ENCODE results near the gene EVI5L. TPM values are rescaled to one million over a fixed set of nuclear protein-coding genes. Genes with fewer than 3 reads are reported as not detected.
"Not testable (repeated sequence)": the region's sequence is repeated elsewhere in the genome, so short reads cannot be mapped to it uniquely, and the experiment has no call there.

The EVI5L gene
- total and polyA plus RNA-seq, 7 experiments from 2014 or later = 2.5 to 12.2 (median 8.3) TPM

DNA sequence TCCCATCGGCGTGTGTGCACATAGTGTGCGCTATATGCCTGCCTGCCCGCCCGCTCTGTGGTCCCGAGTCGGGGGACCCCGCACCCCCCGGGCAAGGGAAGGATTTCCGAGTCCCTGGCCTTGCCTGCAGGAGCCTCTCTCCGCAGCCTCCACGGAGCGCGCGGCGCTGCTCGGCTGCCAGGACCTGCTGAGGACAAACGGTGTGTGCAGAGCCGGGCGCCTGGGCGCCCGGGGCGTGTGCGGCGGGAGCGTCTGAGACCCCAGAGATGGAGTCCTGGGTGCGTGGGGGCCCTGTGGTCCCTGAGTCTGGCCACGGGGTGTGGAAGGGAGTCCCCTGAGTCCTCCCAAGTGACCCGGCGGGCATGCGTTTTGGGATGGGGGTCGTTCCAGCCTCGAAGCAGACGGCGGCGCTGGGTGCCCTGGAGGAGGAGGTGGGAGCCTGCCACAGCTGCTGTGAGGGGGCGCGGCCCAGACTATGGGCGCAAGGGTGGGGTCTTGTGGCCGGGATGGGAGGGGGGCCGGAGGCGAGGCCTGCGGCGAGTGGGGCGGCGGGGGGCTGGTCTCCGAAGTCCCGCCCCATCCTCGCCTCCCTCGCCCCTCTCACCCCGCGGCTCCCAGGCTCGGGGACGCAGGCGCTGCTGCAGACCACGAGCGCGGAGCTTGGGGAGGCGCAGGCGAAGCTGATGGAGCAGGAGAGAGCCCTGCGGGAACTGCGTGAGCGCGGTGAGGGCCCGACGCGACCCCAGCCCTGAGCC is 41.7 kb upstream of the EVI5L start:
- Histone ChIP-seq H3K4me1 (ENCODE audit: control insufficient read depth in 2 of 2, insufficient read depth in 2 of 2, low read length in 2 of 2) (peaks cover 0 to 12% of the 10 kb centered on the region in 2 donors), H3K4me3 (ENCODE audit: low read length) (no peak overlapping the region), H3K9me3 (ENCODE audit: control insufficient read depth in 2 of 3, low read length in 3 of 3) (no peaks in the 10 kb centered on the region), H3K27me3 (ENCODE audit: control insufficient read depth in 2 of 2, insufficient read depth in 2 of 2, low read length in 2 of 2) (peaks cover 3 to 5% of the 10 kb centered on the region in 2 donors), H3K36me3 (ENCODE audit: control insufficient read depth in 2 of 3, insufficient read depth in 3 of 3, low read length in 3 of 3) (no peaks in the 10 kb centered on the region), H3K27ac (ENCODE audit: low read depth, low read length) (no peak overlapping the region)
- Mint-ChIP-seq H3K27me3 (peaks cover 9 to 59% (median 27%) of the 10 kb centered on the region in 5 donors), H3K4me3 (peak overlapping the region in 6 of 10 donors; percentile 12 to 84 (median 68)), H3K27ac (no peak overlapping the region), H3K9me3 (peaks cover 0 to 12% (median 1%) of the 10 kb centered on the region in 11 donors), H3K36me3 (no peaks in the 10 kb centered on the region), H3K4me1 (peaks cover 0 to 18% (median 11%) of the 10 kb centered on the region in 7 donors)
- CTCF ChIA-PET = no interaction called here
- DNase-seq = peak in 1 of 9 donors; percentile 22
- intact Hi-C loops (cut with micrococcal nuclease) = no loop called here
- ATAC-seq = no peak
- POLR2A ChIA-PET = interaction anchor here (0.6 kb wide), 1 partner anchor 530 kb away, joined by 3 read pairs; no protein-coding TSS in a partner anchor

DNA sequence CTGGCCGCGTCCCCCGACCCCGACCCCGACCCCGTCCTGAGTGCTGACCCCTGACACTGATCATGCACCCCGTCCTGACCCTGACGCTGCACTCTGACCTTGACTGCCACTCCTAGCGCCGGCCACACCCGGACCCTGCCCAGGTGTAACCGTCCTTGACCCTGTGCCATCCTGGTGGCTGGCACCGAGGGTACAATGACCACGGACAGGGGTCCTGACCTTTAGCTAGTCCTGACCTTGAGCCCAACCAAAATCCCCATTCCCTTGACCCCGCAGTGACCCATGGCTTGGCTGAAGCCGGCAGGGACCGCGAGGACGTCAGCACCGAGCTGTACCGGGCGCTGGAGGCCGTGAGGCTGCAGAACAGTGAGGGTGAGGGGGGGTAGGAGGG is 41.1 kb upstream of the EVI5L start:
- Mint-ChIP-seq H3K4me1 (peaks cover 0 to 18% (median 11%) of the 10 kb centered on the region in 7 donors), H3K27me3 (peaks cover 6 to 54% (median 24%) of the 10 kb centered on the region in 5 donors), H3K9me3 (peaks cover 0 to 10% (median 0%) of the 10 kb centered on the region in 11 donors), H3K27ac (no peak overlapping the region), H3K36me3 (no peaks in the 10 kb centered on the region), H3K4me3 (peak overlapping the region in 8 of 10 donors; percentile 25 to 87 (median 68))
- ChIA-PET POLR2A (interaction anchor here (0.6 kb wide), 1 partner anchor 332 kb away, joined by 3 read pairs; no protein-coding TSS in a partner anchor), CTCF (no interaction called here)
- Histone ChIP-seq H3K4me3 (ENCODE audit: low read length) (peak overlapping the region; percentile 44), H3K4me1 (ENCODE audit: control insufficient read depth in 2 of 2, insufficient read depth in 2 of 2, low read length in 2 of 2) (peaks cover 0 to 12% of the 10 kb centered on the region in 2 donors), H3K27me3 (ENCODE audit: control insufficient read depth in 2 of 2, insufficient read depth in 2 of 2, low read length in 2 of 2) (peaks cover 3 to 5% of the 10 kb centered on the region in 2 donors), H3K27ac (ENCODE audit: low read depth, low read length) (no peak overlapping the region), H3K9me3 (ENCODE audit: control insufficient read depth in 2 of 3, low read length in 3 of 3) (no peaks in the 10 kb centered on the region), H3K36me3 (ENCODE audit: control insufficient read depth in 2 of 3, insufficient read depth in 3 of 3, low read length in 3 of 3) (no peaks in the 10 kb centered on the region)
- intact Hi-C loops (cut with micrococcal nuclease) = no loop called here
- no peak for ATAC-seq
- no peak for DNase-seq

DNA sequence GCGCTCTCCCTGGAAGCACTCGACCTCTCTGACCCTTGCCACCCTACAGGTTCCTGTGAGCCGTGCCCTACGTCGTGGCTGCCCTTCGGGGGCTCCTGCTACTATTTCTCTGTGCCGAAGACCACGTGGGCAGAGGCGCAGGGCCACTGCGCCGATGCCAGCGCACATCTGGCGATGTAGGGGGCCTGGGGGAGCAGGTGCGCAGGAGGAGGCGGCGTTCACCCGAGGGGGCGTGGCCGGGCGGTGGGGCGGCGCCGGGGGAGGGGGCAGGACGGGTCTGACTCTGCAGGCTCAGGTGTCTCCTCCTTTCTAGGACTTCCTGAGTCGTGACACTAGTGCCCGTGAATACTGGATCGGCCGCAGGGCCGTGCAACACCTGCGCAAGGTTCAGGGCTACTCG is 40.6 kb upstream of the EVI5L start:
- peak overlapping the region in 9 of 10 donors; percentile 62 to 87 (median 75) for H3K4me3 Mint-ChIP-seq
- H3K4me1 Mint-ChIP-seq = peaks cover 0 to 18% (median 11%) of the 10 kb centered on the region in 7 donors
- H3K27ac ChIP-seq (ENCODE audit: low read depth, low read length) = no peak overlapping the region
- H3K36me3 ChIP-seq (ENCODE audit: control insufficient read depth in 2 of 3, insufficient read depth in 3 of 3, low read length in 3 of 3) = no peaks in the 10 kb centered on the region
- intact Hi-C loops (cut with micrococcal nuclease) = no loop called here
- H3K4me3 ChIP-seq (ENCODE audit: low read length) = peak overlapping the region; percentile 44
- ATAC-seq (peak; percentile 76), DNase-seq (peak in 8 of 9 donors; percentile 33 to 63 (median 48))
- H3K9me3 ChIP-seq (ENCODE audit: control insufficient read depth in 2 of 3, low read length in 3 of 3) = no peaks in the 10 kb centered on the region
- POLR2A ChIA-PET = interaction anchor here (0.6 to 0.9 kb wide), 2 partner anchors 8 to 332 kb away, joined by 3 to 4 read pairs; no protein-coding TSS in a partner anchor
- H3K36me3 Mint-ChIP-seq = no peaks in the 10 kb centered on the region
- CTCF ChIA-PET = no interaction called here
- H3K27me3 ChIP-seq (ENCODE audit: control insufficient read depth in 2 of 2, insufficient read depth in 2 of 2, low read length in 2 of 2) = peaks cover 0 to 5% of the 10 kb centered on the region in 2 donors
- H3K27ac Mint-ChIP-seq = no peak overlapping the region
- H3K9me3 Mint-ChIP-seq = peaks cover 0 to 10% (median 0%) of the 10 kb centered on the region in 11 donors
- H3K27me3 Mint-ChIP-seq = peaks cover 5 to 51% (median 21%) of the 10 kb centered on the region in 5 donors
- peaks cover 0 to 12% of the 10 kb centered on the region in 2 donors for H3K4me1 ChIP-seq (ENCODE audit: control insufficient read depth in 2 of 2, insufficient read depth in 2 of 2, low read length in 2 of 2)

DNA sequence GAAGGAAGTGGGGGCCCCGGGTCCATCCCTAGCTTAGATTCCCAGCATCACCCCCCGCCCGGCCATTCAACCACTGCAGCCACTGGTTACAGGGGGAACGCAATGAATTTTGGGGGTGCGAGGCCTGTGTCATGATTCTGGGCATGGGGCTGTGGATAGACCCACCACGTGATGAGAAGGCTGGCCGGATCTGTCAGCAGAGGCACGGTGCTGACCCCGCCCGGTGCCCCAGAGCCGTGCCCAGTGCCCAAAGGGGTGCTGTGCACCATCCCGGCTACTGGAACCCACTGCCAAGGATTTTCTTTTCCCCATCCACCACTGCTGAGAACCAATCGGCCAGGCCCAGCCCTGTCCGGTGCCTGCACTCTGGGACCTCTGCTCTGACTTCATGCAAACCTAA is 39.6 kb upstream of the EVI5L start:
- ChIA-PET CTCF (no interaction called here), POLR2A (interaction anchor here (0.6 to 1.9 kb wide), 2 partner anchors 109 to 222 kb away, joined by 3 to 6 read pairs; partner anchors contain the start of gene TRAPPC5)
- peaks cover 5 to 45% (median 21%) of the 10 kb centered on the region in 5 donors for H3K27me3 Mint-ChIP-seq

DNA sequence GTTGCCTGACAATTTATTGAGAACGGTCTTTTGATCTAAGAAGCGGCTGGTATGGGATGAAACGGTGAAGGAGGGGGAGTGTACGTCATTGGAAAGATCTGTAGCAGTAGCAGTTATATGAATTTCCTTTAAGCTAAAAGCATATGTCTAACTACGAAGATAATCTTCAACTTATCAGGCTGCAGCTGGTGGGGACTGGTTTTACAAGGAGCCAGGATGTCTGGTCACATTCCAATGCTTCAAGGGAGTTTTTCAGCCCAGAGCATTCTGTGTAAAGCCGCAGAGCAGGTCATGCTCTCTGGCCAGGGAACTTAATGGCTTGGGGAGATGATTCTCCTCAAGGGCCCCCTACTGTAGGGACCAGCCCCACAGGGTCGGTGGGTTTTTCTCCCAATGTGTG is 37.7 kb upstream of the EVI5L start:
- peaks cover 0 to 2% (median 0%) of the 10 kb centered on the region in 11 donors for H3K9me3 Mint-ChIP-seq
- peaks cover 0 to 16% (median 11%) of the 10 kb centered on the region in 7 donors for H3K4me1 Mint-ChIP-seq
- H3K27ac ChIP-seq (ENCODE audit: low read depth, low read length) = no peak overlapping the region
- H3K4me3 ChIP-seq (ENCODE audit: low read length) = no peak overlapping the region
- H3K27me3 Mint-ChIP-seq = peaks cover 1 to 41% (median 17%) of the 10 kb centered on the region in 5 donors
- ChIA-PET POLR2A (interaction anchor here (1.9 kb wide), 1 partner anchor 111 kb away, joined by 6 read pairs; the partner anchor contains the start of gene TRAPPC5), CTCF (no interaction called here)
- no peaks in the 10 kb centered on the region for H3K36me3 Mint-ChIP-seq
- H3K27ac Mint-ChIP-seq = peak overlapping the region in 1 of 9 donors; percentile 36
- intact Hi-C loops (cut with micrococcal nuclease) = loop anchor here in 1 of 2 donors (10.0 kb wide), 1 partner anchor 47 kb away; the partner anchor contains the start of gene CD209
- H3K36me3 ChIP-seq (ENCODE audit: control insufficient read depth in 2 of 3, insufficient read depth in 3 of 3, low read length in 3 of 3) = no peaks in the 10 kb centered on the region
- no peak for DNase-seq
- H3K4me1 ChIP-seq (ENCODE audit: control insufficient read depth in 2 of 2, insufficient read depth in 2 of 2, low read length in 2 of 2) = peaks cover 0 to 12% of the 10 kb centered on the region in 2 donors
- no peak for ATAC-seq
- peaks cover 0 to 5% of the 10 kb centered on the region in 2 donors for H3K27me3 ChIP-seq (ENCODE audit: control insufficient read depth in 2 of 2, insufficient read depth in 2 of 2, low read length in 2 of 2)
- H3K9me3 ChIP-seq (ENCODE audit: control insufficient read depth in 2 of 3, low read length in 3 of 3) = no peaks in the 10 kb centered on the region
- peak overlapping the region in 1 of 10 donors; percentile 26 for H3K4me3 Mint-ChIP-seq

More for the DNA sequence above, 39.6 kb upstream of the EVI5L start:
- Histone ChIP-seq H3K27ac (ENCODE audit: low read depth, low read length) (no peak overlapping the region), H3K4me1 (ENCODE audit: control insufficient read depth in 2 of 2, insufficient read depth in 2 of 2, low read length in 2 of 2) (peaks cover 0 to 12% of the 10 kb centered on the region in 2 donors), H3K9me3 (ENCODE audit: control insufficient read depth in 2 of 3, low read length in 3 of 3) (no peaks in the 10 kb centered on the region), H3K36me3 (ENCODE audit: control insufficient read depth in 2 of 3, insufficient read depth in 3 of 3, low read length in 3 of 3) (no peaks in the 10 kb centered on the region), H3K4me3 (ENCODE audit: low read length) (no peak overlapping the region), H3K27me3 (ENCODE audit: control insufficient read depth in 2 of 2, insufficient read depth in 2 of 2, low read length in 2 of 2) (peaks cover 0 to 5% of the 10 kb centered on the region in 2 donors)
- intact Hi-C loops (cut with micrococcal nuclease) = loop anchor here in 1 of 2 donors (10.0 kb wide), 1 partner anchor 46 kb away; the partner anchor contains the start of gene CD209
- no peak for DNase-seq
- Mint-ChIP-seq H3K36me3 (no peaks in the 10 kb centered on the region), H3K4me1 (peaks cover 0 to 18% (median 11%) of the 10 kb centered on the region in 7 donors), H3K27ac (no peak overlapping the region), H3K4me3 (peak overlapping the region in 3 of 10 donors; percentile 30 to 75 (median 39)), H3K9me3 (peaks cover 0 to 5% (median 0%) of the 10 kb centered on the region in 11 donors)
- ATAC-seq = no peak

DNA sequence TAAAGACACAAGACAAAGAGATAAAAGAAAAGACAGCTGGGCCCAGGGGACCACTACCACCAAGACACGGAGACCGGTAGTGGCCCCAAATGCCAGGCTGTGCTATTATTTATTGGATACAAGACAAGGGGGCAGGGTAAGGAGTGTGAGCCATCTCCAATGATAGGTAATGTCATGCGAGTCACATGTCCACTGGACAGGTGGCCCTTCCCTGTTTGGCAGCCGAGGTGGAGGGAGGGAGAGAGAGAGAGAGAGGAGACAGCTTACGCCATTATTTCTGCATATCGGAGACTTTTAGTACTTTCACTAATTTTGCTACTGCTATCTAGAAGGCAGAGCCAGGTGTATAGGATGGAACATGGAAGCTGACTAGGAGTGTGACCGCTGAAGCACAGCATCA is 37.3 kb upstream of the EVI5L start:
- H3K9me3 ChIP-seq (ENCODE audit: control insufficient read depth in 2 of 3, low read length in 3 of 3); H3K27ac ChIP-seq (ENCODE audit: low read depth, low read length); ATAC-seq; H3K36me3 Mint-ChIP-seq; H3K27me3 ChIP-seq (ENCODE audit: control insufficient read depth in 2 of 2, insufficient read depth in 2 of 2, low read length in 2 of 2); H3K4me3 ChIP-seq (ENCODE audit: low read length); H3K4me3 Mint-ChIP-seq; POLR2A ChIA-PET; CTCF ChIA-PET; DNase-seq; H3K36me3 ChIP-seq (ENCODE audit: control insufficient read depth in 2 of 3, insufficient read depth in 3 of 3, low read length in 3 of 3); H3K9me3 Mint-ChIP-seq: not testable (repeated sequence)
- Mint-ChIP-seq H3K27ac (peak overlapping the region in 1 of 9 donors; percentile 19), H3K27me3 (peaks cover 0 to 40% (median 14%) of the 10 kb centered on the region in 5 donors), H3K4me1 (peaks cover 0 to 14% (median 9%) of the 10 kb centered on the region in 7 donors)
- peaks cover 0 to 12% of the 10 kb centered on the region in 2 donors for H3K4me1 ChIP-seq (ENCODE audit: control insufficient read depth in 2 of 2, insufficient read depth in 2 of 2, low read length in 2 of 2)
- intact Hi-C loops (cut with micrococcal nuclease) = loop anchor here in 1 of 2 donors (10.0 kb wide), 1 partner anchor 48 kb away; the partner anchor contains the start of gene CD209

Data from naive thymus-derived CD4-positive, alpha-beta T cell (primary cell).